Measurements from ENCODE around the gene AGTPBP1.

DNA sequence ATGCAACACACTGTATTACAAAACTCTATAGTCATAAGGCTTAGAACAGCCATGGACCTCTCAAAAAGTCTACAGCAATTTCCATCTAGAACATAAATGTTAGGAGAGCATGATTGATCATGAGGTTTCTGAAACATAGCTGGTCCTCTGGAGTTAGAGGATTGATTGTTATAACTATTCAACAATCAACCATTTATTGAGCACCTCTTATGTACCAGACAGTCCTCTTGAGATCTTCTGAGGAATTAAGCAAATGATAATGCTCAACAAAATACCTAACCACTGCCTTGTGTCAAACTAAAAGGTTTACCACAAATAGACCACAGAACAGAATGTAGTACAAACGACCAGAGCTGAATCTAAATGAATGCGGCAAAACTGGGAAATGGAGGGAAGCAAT is 3.4 kb upstream of the AGTPBP1 start:
- TF ChIP-seq POLR2A (IDR thresholded peaks at IDR 0.05) = no peak
- TF ChIP-seq, protein P1, sequence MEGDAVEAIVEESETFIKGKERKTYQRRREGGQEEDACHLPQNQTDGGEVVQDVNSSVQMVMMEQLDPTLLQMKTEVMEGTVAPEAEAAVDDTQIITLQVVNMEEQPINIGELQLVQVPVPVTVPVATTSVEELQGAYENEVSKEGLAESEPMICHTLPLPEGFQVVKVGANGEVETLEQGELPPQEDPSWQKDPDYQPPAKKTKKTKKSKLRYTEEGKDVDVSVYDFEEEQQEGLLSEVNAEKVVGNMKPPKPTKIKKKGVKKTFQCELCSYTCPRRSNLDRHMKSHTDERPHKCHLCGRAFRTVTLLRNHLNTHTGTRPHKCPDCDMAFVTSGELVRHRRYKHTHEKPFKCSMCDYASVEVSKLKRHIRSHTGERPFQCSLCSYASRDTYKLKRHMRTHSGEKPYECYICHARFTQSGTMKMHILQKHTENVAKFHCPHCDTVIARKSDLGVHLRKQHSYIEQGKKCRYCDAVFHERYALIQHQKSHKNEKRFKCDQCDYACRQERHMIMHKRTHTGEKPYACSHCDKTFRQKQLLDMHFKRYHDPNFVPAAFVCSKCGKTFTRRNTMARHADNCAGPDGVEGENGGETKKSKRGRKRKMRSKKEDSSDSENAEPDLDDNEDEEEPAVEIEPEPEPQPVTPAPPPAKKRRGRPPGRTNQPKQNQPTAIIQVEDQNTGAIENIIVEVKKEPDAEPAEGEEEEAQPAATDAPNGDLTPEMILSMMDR (IDR thresholded peaks at IDR 0.05) = no peak
